A549 (cell line): ENCODE results near the gene OSBPL6. TPM values are rescaled to one million over a fixed set of nuclear protein-coding genes. Genes with fewer than 3 reads are reported as not detected.

ENCODE experiments used
- ATAC-seq, 2 experiments: fragments of 200-7000 bp in 1 of 2; fragments of >200 bp in 1 of 2; cut with Nextera tagmentation in 1 of 2; cut with Tn5 transposase in 1 of 2; 3 replicates each; pipeline versions ENCODE4 v1.8.0 to v1.9.1; 2018 to 2020; ENCODE audit warnings: mild to moderate bottlenecking in 1 of 2, moderate library complexity in 1 of 2
- CTCF ChIA-PET: fragments of 300-600 bp; sonication (Branson Sonifier 250); formaldehyde crosslinking; extraction: SDS; loops from one replicate; lab custom pipeline; 2021; ENCODE audit warnings: antibody characterized with exemption, inconsistent platforms; lab: Yijun Ruan, JAX
- POLR2A ChIA-PET: fragments of 350-600 bp; formaldehyde crosslinking; extraction: SDS; loops from one replicate; lab custom pipeline; 2021; ENCODE audit warnings: antibody characterized with exemption, inconsistent platforms; lab: Yijun Ruan, JAX
- DNase-seq, 2 experiments: peaks; one replicate each; pipeline versions ENCODE4 v3.0.0 to v3.0.0-alpha.2; 2011 to 2016; ENCODE audit warnings: low read depth in 1 of 2, low spot score in 1 of 2
- FAIRE-seq: peaks from 2 replicates; lab custom pipeline; 2011; peaks lifted over from hg19 to GRCh38; lab: Jason Lieb, UNC
- H3K27ac ChIP-seq, 2 experiments: fragments of >200 bp; sonication (Bioruptor Twin); formaldehyde crosslinking; 3 replicates each; pipeline ENCODE4 v1.5.1; 2016 to 2017
- H3K4me1 ChIP-seq: fragments of >200 bp; sonication (Bioruptor Twin); formaldehyde crosslinking; 3 replicates; pipeline ENCODE4 v1.6.1; 2016
- H3K4me2 ChIP-seq: fragments of >200 bp; sonication (Bioruptor Twin); formaldehyde crosslinking; 3 replicates; pipeline ENCODE4 v1.6.1; 2016
- H3K4me3 ChIP-seq: fragments of >200 bp; sonication (Bioruptor Twin); formaldehyde crosslinking; 3 replicates; pipeline ENCODE4 v1.5.1; 2016
- H3K9me3 ChIP-seq: fragments of >200 bp; sonication (Bioruptor Twin); formaldehyde crosslinking; 3 replicates; pipeline ENCODE4 v1.6.1; 2016
- CEBPB ChIP-seq, 2 experiments: fragments of >200 bp in 1 of 2; sonication (Bioruptor Twin) in 1 of 2; formaldehyde crosslinking in 1 of 2; IDR thresholded peaks; 2 replicates each; pipeline ENCODE4 v1.6.1; 2012 to 2016
- CHD4 ChIP-seq: fragments of 200-600 bp; sonication (generic); IDR thresholded peaks from 2 replicates; pipeline ENCODE4 v1.6.1; 2016; ENCODE audit warnings: antibody characterized with exemption, mild to moderate bottlenecking, borderline replicate concordance
- E2F6 ChIP-seq: IDR thresholded peaks from 2 replicates; pipeline ENCODE4 v1.6.1; 2012; ENCODE audit warnings: low read depth, borderline replicate concordance
- EHF ChIP-seq: fragments of 250-450 bp; sonication (Bioruptor Pico); IDR thresholded peaks from 2 replicates; pipeline ENCODE4 v1.5.0; 2020; ENCODE audit warnings: mild to moderate bottlenecking
- EHMT2 ChIP-seq: fragments of 200-600 bp; sonication (generic); IDR thresholded peaks from 2 replicates; pipeline ENCODE4 v1.6.1; 2016; ENCODE audit warnings: antibody characterized with exemption, low read depth, mild to moderate bottlenecking, moderate library complexity
- EP300 ChIP-seq, 2 experiments: fragments of >200 bp; sonication (Bioruptor Twin); formaldehyde crosslinking; IDR thresholded peaks; 2 replicates in 1 of 2; 3 replicates in 1 of 2; pipeline ENCODE4 v1.6.1; 2016 to 2017
- FOSB ChIP-seq: fragments of 250-450 bp; sonication (Bioruptor Pico); IDR thresholded peaks from 2 replicates; pipeline ENCODE4 v1.5.0; 2020; ENCODE audit warnings: mild to moderate bottlenecking, moderate library complexity
- HDAC2 ChIP-seq: fragments of 200-600 bp; sonication (generic); IDR thresholded peaks from 2 replicates; pipeline ENCODE4 v1.6.1; 2016
- HEYL ChIP-seq: fragments of 250-450 bp; sonication (Bioruptor Pico); IDR thresholded peaks from 2 replicates; pipeline ENCODE4 v1.8.0; 2021; ENCODE audit warnings: mild to moderate bottlenecking, moderate library complexity
- HOXB13 ChIP-seq: fragments of 250-450 bp; sonication (Bioruptor Pico); IDR thresholded peaks from 2 replicates; pipeline ENCODE4 v1.5.0; 2020; ENCODE audit warnings: low read depth, mild to moderate bottlenecking, moderate library complexity
- JUNB ChIP-seq: fragments of >200 bp; sonication (Bioruptor Twin); formaldehyde crosslinking; IDR thresholded peaks from 2 replicates; pipeline ENCODE4 v1.6.1; 2016
- MYC ChIP-seq: IDR thresholded peaks from 2 replicates; pipeline ENCODE4 v1.6.1; 2012; ENCODE audit warnings: mild to moderate bottlenecking, inconsistent platforms, low read length, improper control_type of control experiment, borderline replicate concordance
- NPAS2 ChIP-seq: fragments of 250-450 bp; sonication (Bioruptor Pico); IDR thresholded peaks from 2 replicates; pipeline ENCODE4 v1.8.0; 2022; ENCODE audit warnings: mild to moderate bottlenecking, moderate library complexity, borderline replicate concordance
- POLR2A ChIP-seq: IDR thresholded peaks from 2 replicates; pipeline ENCODE4 v1.6.1; 2012; ENCODE audit warnings: mild to moderate bottlenecking, low read length
- POLR2AphosphoS2 ChIP-seq: conservative IDR thresholded peaks from 2 replicates; pipeline ENCODE4 v1.6.1; 2012; ENCODE audit warnings: low read length, improper control_type of control experiment, inconsistent platforms
- RARB ChIP-seq: fragments of 250-450 bp; sonication (Bioruptor Pico); IDR thresholded peaks from 2 replicates; pipeline ENCODE4 v1.8.0; 2021; ENCODE audit warnings: mild to moderate bottlenecking, moderate library complexity
- RCOR1 ChIP-seq: fragments of 150-350 bp; IDR thresholded peaks from 2 replicates; pipeline ENCODE4 v1.6.1; 2014; ENCODE audit warnings: antibody characterized with exemption, low read length, low read depth
- RFX5 ChIP-seq: fragments of 450-650 bp; IDR thresholded peaks from 2 replicates; pipeline ENCODE4 v1.7.1; 2014; ENCODE audit warnings: antibody characterized with exemption, mild to moderate bottlenecking, moderate library complexity
- RNF2 ChIP-seq: fragments of 200-600 bp; sonication (generic); IDR thresholded peaks from 2 replicates; pipeline ENCODE4 v1.6.1; 2016; ENCODE audit warnings: low read depth, mild to moderate bottlenecking, antibody characterized with exemption, moderate library complexity, borderline replicate concordance
- SMC3 ChIP-seq: fragments of >200 bp; sonication (Bioruptor Twin); formaldehyde crosslinking; IDR thresholded peaks from 3 replicates; pipeline ENCODE4 v1.6.1; 2018; ENCODE audit warnings: inconsistent platforms
- TFCP2L1 ChIP-seq: fragments of 250-450 bp; sonication (Bioruptor Pico); IDR thresholded peaks from 2 replicates; pipeline ENCODE4 v1.5.0; 2021; ENCODE audit warnings: mild to moderate bottlenecking
- TP53 ChIP-seq: fragments of 250-450 bp; sonication (Bioruptor Pico); IDR thresholded peaks from 2 replicates; pipeline ENCODE4 v1.5.0; 2021; ENCODE audit warnings: mild to moderate bottlenecking, moderate library complexity
- ZFP36 ChIP-seq: fragments of 450-650 bp; IDR thresholded peaks from 2 replicates; pipeline ENCODE4 v1.6.1; 2014; ENCODE audit warnings: borderline replicate concordance; ENCODE audit not compliant: partially characterized antibody
- WGBS: methylation state at CpG from one replicate; pipeline ENCODE4 v1.1.6; 2017; ENCODE audit errors: missing lambda C conversion rate; 5-methylcytosine and 5-hydroxymethylcytosine counted together
- polyA plus RNA-seq, 4 experiments: library from polyadenylated mRNA; depleted of rRNA in 3 of 4; stranded (reverse); fragments of >200 nt; fragmentation: RNase III in 1 of 4; extraction: RNeasy Plus Mini Kit Qiagen cat#74134 plus additional on column Dnase treatment in 1 of 4; gene quantifications; 2 replicates in 3 of 4; 3 replicates in 1 of 4; pipeline ENCODE4 v1.2.3, GENCODE V29; 2011 to 2017

Gene OSBPL6
- polyA plus RNA-seq, 2 of the 4 experiments (the other 2 are of a cell fraction) = 2.9 to 8.2 TPM

- Histone ChIP-seq H3K4me2 (no peak overlapping the region), H3K27ac (no peak overlapping the region), H3K4me3 (no peak overlapping the region), H3K4me1 (no peaks in the 10 kb centered on the region), H3K9me3 (no peaks in the 10 kb centered on the region)
- ChIA-PET CTCF (interaction anchor here (1.1 to 17.6 kb wide), 2 partner anchors 11 to 290 kb away, joined by 4 to 138 read pairs; partner anchors contain the start of gene RBM45), POLR2A (no interaction called here)
- TF ChIP-seq TP53 (no peak), FOSB (CRISPR knock-in tag) (no peak), POLR2A (no peak), MYC (no peak), HDAC2 (no peak), EHF (CRISPR knock-in tag) (no peak), HOXB13 (CRISPR knock-in tag) (no peak), RFX5 (no peak), POLR2AphosphoS2 (no peak), CHD4 (no peak), ZFP36 (no peak), HEYL (CRISPR knock-in tag) (no peak), EHMT2 (no peak), RARB (CRISPR knock-in tag) (no peak)
- FAIRE-seq (no peak), DNase-seq (no peak), ATAC-seq (no peak)
- WGBS = 79% methylated on average over 6 of the region's 6 CpGs
These were observed 207.7 kb downstream of the OSBPL6 start for GRCh38 chr2:178401994-178402437.

- TF ChIP-seq E2F6 (no peak), RCOR1 (no peak), EP300 (IDR thresholded peaks at IDR 0.05) (no peak), JUNB (no peak), SMC3 (no peak), NPAS2 (CRISPR knock-in tag) (no peak), RNF2 (no peak), TFCP2L1 (no peak), HOXB13 (CRISPR knock-in tag) (no peak), CEBPB (IDR thresholded peaks at IDR 0.05) (no peak)
- ATAC-seq (peak in 1 of 2 experiments; percentile 32; a peak in 1 of 6 replicates), DNase-seq (no peak), FAIRE-seq (no peak)
- 60% methylated on average over 3 of the region's 3 CpGs for WGBS
- H3K9me3 ChIP-seq = no peaks in the 10 kb centered on the region
- no peaks in the 10 kb centered on the region for H3K4me1 ChIP-seq
- ChIA-PET CTCF (interaction anchor here (17.6 kb wide), 1 partner anchor 9 kb away, joined by 138 read pairs; no protein-coding TSS in a partner anchor), POLR2A (interaction anchor here (1.9 kb wide), 1 partner anchor 10 kb away, joined by 6 read pairs; no protein-coding TSS in a partner anchor)
- H3K4me2 ChIP-seq = no peak overlapping the region
- H3K4me3 ChIP-seq = no peak overlapping the region
- no peak overlapping the region for H3K27ac ChIP-seq
These were observed 209.5 kb downstream of the OSBPL6 start for GRCh38 chr2:178403671-178404306.

- CTCF ChIA-PET = interaction anchor here (1.7 to 17.6 kb wide), 3 partner anchors 8 to 292 kb away, joined by 6 to 138 read pairs (median 24); partner anchors contain the start of gene RBM45
- H3K9me3 ChIP-seq = no peaks in the 10 kb centered on the region
- ATAC-seq = peak; percentile 62 to 73; a peak in 4 of 6 replicates
These were observed 210.1 kb downstream of the OSBPL6 start for GRCh38 chr2:178404368-178404767.

More at GRCh38 chr2:178404368-178404767, 210.1 kb downstream of the OSBPL6 start:
- Histone ChIP-seq H3K27ac (no peak overlapping the region), H3K4me2 (no peak overlapping the region), H3K4me1 (no peaks in the 10 kb centered on the region), H3K4me3 (no peak overlapping the region)
- TF ChIP-seq E2F6 (no peak), TP53 (no peak), POLR2AphosphoS2 (no peak)
- DNase-seq = no peak
- POLR2A ChIA-PET = interaction anchor here (1.9 kb wide), 1 partner anchor 9 kb away, joined by 6 read pairs; no protein-coding TSS in a partner anchor
- no peak for FAIRE-seq
- 60% methylated on average over 4 of the region's 4 CpGs for WGBS
